ENCODE data around the gene HADHA. TPM values are rescaled to one million over a fixed set of nuclear protein-coding genes. Genes with fewer than 3 reads are reported as not detected.

Gene HADHA
- total and polyA plus RNA-seq, 8 donors: 53.2 to 144 (median 90.1) TPM

GRCh38 chr2:26215833-26216232 lies 28.6 kb downstream of the HADHA start:
- Histone ChIP-seq H3K27me3 (no peaks in the 10 kb centered on the region), H3K4me3 (no peak overlapping the region), H3K36me3 (peaks cover 26 to 100% (median 95%) of the 10 kb centered on the region in 4 donors), H3K9me3 (no peaks in the 10 kb centered on the region), H3K27ac (no peak overlapping the region), H3K4me1 (no peaks in the 10 kb centered on the region)
- TF ChIP-seq CTCF (IDR thresholded peaks at IDR 0.05): no peak
- no peak for TF ChIP-seq POLR2A (IDR thresholded peaks at IDR 0.05)
- no peak for TF ChIP-seq POLR2AphosphoS5 (IDR thresholded peaks at IDR 0.05)
- no peak for TF ChIP-seq EP300 (IDR thresholded peaks at IDR 0.05)
- WGBS, 5 donors: 93 to 100% (median 97%) methylated on average over 1 of the region's 1 CpG
- DNase-seq: no peak
- intact Hi-C loops (cut with DNase I; ENCODE audit: low total_unique reads): no loop called here

- intact Hi-C loops (cut with DNase I; ENCODE audit: low total_unique reads): no loop called here
- Histone ChIP-seq H3K9me3 (no peaks in the 10 kb centered on the region), H3K27me3 (no peaks in the 10 kb centered on the region), H3K27ac (no peak overlapping the region), H3K4me3 (no peak overlapping the region), H3K4me1 (no peaks in the 10 kb centered on the region), H3K36me3 (peaks cover 36 to 100% (median 96%) of the 10 kb centered on the region in 4 donors)
- TF ChIP-seq CTCF (IDR thresholded peaks at IDR 0.05): no peak
- TF ChIP-seq POLR2AphosphoS5 (IDR thresholded peaks at IDR 0.05): no peak
- WGBS, 5 donors: 75 to 88% (median 84%) methylated on average over 1 of the region's 1 CpG
- no peak for DNase-seq
Measured at GRCh38 chr2:26214759-26215158, 29.7 kb downstream of the HADHA start.

GRCh38 chr2:26212011-26212410 lies 32.4 kb downstream of the HADHA start:
- DNase-seq: no peak
- Histone ChIP-seq H3K9me3 (no peaks in the 10 kb centered on the region), H3K4me1 (no peaks in the 10 kb centered on the region), H3K36me3 (peaks cover 52 to 100% (median 99%) of the 10 kb centered on the region in 4 donors), H3K4me3 (no peak overlapping the region), H3K27ac (no peak overlapping the region), H3K27me3 (no peaks in the 10 kb centered on the region)
- 93 to 97% (median 95%) methylated on average over 5 of the region's 5 CpGs for WGBS, 5 donors
- TF ChIP-seq EP300 (IDR thresholded peaks at IDR 0.05): no peak
- no peak for TF ChIP-seq POLR2A (IDR thresholded peaks at IDR 0.05)
- no peak for TF ChIP-seq CTCF (IDR thresholded peaks at IDR 0.05)
- TF ChIP-seq POLR2AphosphoS5 (IDR thresholded peaks at IDR 0.05): no peak
- intact Hi-C loops (cut with DNase I; ENCODE audit: low total_unique reads): no loop called here

GRCh38 chr2:26203906-26204305 lies 40.5 kb downstream of the HADHA start:
- Histone ChIP-seq H3K36me3 (peaks cover 55 to 100% (median 98%) of the 10 kb centered on the region in 4 donors), H3K4me1 (no peaks in the 10 kb centered on the region), H3K27me3 (no peaks in the 10 kb centered on the region), H3K9me3 (no peaks in the 10 kb centered on the region), H3K27ac (no peak overlapping the region), H3K4me3 (no peak overlapping the region)
- 89 to 94% (median 92%) methylated on average over 7 of the region's 7 CpGs for WGBS, 5 donors
- TF ChIP-seq POLR2AphosphoS5 (IDR thresholded peaks at IDR 0.05): no peak
- DNase-seq: no peak
- intact Hi-C loops (cut with DNase I; ENCODE audit: low total_unique reads): no loop called here

GRCh38 chr2:26202981-26203490 lies 41.4 kb downstream of the HADHA start:
- Histone ChIP-seq H3K4me1 (no peaks in the 10 kb centered on the region), H3K27ac (no peak overlapping the region), H3K9me3 (no peaks in the 10 kb centered on the region), H3K36me3 (peaks cover 49 to 100% (median 98%) of the 10 kb centered on the region in 4 donors), H3K4me3 (no peak overlapping the region), H3K27me3 (no peaks in the 10 kb centered on the region)
- TF ChIP-seq POLR2AphosphoS5 (IDR thresholded peaks at IDR 0.05) (no peak), EP300 (IDR thresholded peaks at IDR 0.05) (no peak), CTCF (IDR thresholded peaks at IDR 0.05) (no peak), POLR2A (IDR thresholded peaks at IDR 0.05) (no peak)
- no peak for DNase-seq
- intact Hi-C loops (cut with DNase I; ENCODE audit: low total_unique reads): no loop called here
- 40 to 61% (median 53%) methylated on average over 1 of the region's 1 CpG for WGBS, 5 donors

Data from stomach (tissue), 9 donors.